Measurements from ENCODE around the gene TNFAIP2.
"Not testable (repeated sequence)": the region's sequence is repeated elsewhere in the genome, so short reads cannot be mapped to it uniquely, and the experiment has no call there.

GRCh38 chr14:103173887-103174286 lies 50.6 kb downstream of the TNFAIP2 start:
- TF ChIP-seq CTCF (IDR thresholded peaks at IDR 0.05 in 4 of 5, conservative IDR thresholded peaks at IDR 0.05 in 1 of 5); POLR2A (IDR thresholded peaks at IDR 0.05): not testable (repeated sequence)
